OCI-LY7 (cell line): ENCODE measurements around the gene CASQ2. TPM values are rescaled to one million over a fixed set of nuclear protein-coding genes. Genes with fewer than 3 reads are reported as not detected.

Experiments
- BruUV-seq: library from RNA; stranded (reverse); fragments of 400-500 nt; replicated peaks from 2 replicates; lab custom pipeline; 2021; lab: Mats Ljungman, UMichigan
- CTCF ChIA-PET: fragments of 300-600 bp; sonication (Branson Sonifier 250); formaldehyde crosslinking; loops from one replicate; lab custom pipeline; 2022; ENCODE audit warnings: antibody characterized with exemption; ENCODE audit not compliant: unreplicated experiment; lab: Charles Lee
- POLR2A ChIA-PET: fragments of 300-600 bp; sonication (Branson Sonifier 250); formaldehyde crosslinking; loops from one replicate; lab custom pipeline; 2022; ENCODE audit warnings: antibody characterized with exemption; lab: Charles Lee
- DNase-seq: peaks from one replicate; pipeline ENCODE4 v3.0.0-alpha.2; 2015; ENCODE audit warnings: low spot score
- H2AFZ ChIP-seq: fragments of 200-600 bp; sonication (generic), shearing (Covaris generic); 2 replicates; pipeline ENCODE4 v1.6.1; 2014; ENCODE audit warnings: mild to moderate bottlenecking, antibody characterized with exemption, low read length, moderate library complexity
- H3K27ac ChIP-seq: fragments of 200-600 bp; sonication (generic); 2 replicates; pipeline ENCODE4 v1.5.1; 2014; ENCODE audit warnings: mixed run types, low read depth, mild to moderate bottlenecking, moderate library complexity, low read length, inconsistent platforms; ENCODE audit not compliant: poor library complexity, severe bottlenecking
- H3K36me3 ChIP-seq: fragments of 200-600 bp; sonication (generic); 2 replicates; pipeline ENCODE4 v1.6.1; 2014; ENCODE audit warnings: mild to moderate bottlenecking, antibody characterized with exemption, low read length, moderate library complexity, mixed read lengths; ENCODE audit not compliant: insufficient read depth
- H3K4me1 ChIP-seq: fragments of 200-600 bp; sonication (generic); 2 replicates; pipeline ENCODE4 v1.5.1; 2014; ENCODE audit warnings: mild to moderate bottlenecking, low read length; ENCODE audit not compliant: insufficient read depth, poor library complexity, severe bottlenecking
- H3K4me2 ChIP-seq: fragments of 200-600 bp; sonication (generic); 2 replicates; pipeline ENCODE4 v1.6.1; 2014; ENCODE audit warnings: mild to moderate bottlenecking, low read length
- H3K4me3 ChIP-seq: fragments of 200-600 bp; sonication (generic); 2 replicates; pipeline ENCODE4 v1.5.1; 2014; ENCODE audit warnings: mild to moderate bottlenecking, low read depth, low read length; ENCODE audit not compliant: poor library complexity, severe bottlenecking
- H3K79me2 ChIP-seq: fragments of 200-600 bp; sonication (generic); 2 replicates; pipeline ENCODE4 v1.6.1; 2016; ENCODE audit warnings: low read depth, mild to moderate bottlenecking, low read length, moderate library complexity, mixed read lengths; ENCODE audit not compliant: insufficient read depth
- H3K9me2 ChIP-seq: fragments of 200-600 bp; sonication (generic); 2 replicates; pipeline ENCODE4 v1.6.1; 2016; ENCODE audit warnings: mild to moderate bottlenecking, low read length, mixed read lengths; ENCODE audit not compliant: insufficient read depth
- H3K9me3 ChIP-seq: fragments of 200-600 bp; sonication (generic); 2 replicates; pipeline ENCODE4 v1.6.1; 2014; ENCODE audit warnings: mild to moderate bottlenecking, mixed run types, low read length, mixed read lengths
- H4K20me1 ChIP-seq: fragments of 200-600 bp; sonication (generic); 2 replicates; pipeline ENCODE4 v1.6.1; 2014; ENCODE audit warnings: mild to moderate bottlenecking, antibody characterized with exemption, low read length, moderate library complexity, mixed read lengths; ENCODE audit not compliant: insufficient read depth
- CTCF ChIP-seq: fragments of 200-600 bp; sonication (generic); conservative IDR thresholded peaks from 2 replicates; pipeline ENCODE4 v1.5.1; 2014; ENCODE audit warnings: mild to moderate bottlenecking, antibody characterized with exemption, low read length, moderate library complexity, mixed read lengths
- EZH2phosphoT487 ChIP-seq: fragments of 200-600 bp; sonication (generic); IDR thresholded peaks from 2 replicates; pipeline ENCODE4 v1.6.1; 2018; ENCODE audit warnings: low read depth, borderline replicate concordance, mild to moderate bottlenecking, mixed run types, antibody characterized with exemption, low read length, moderate library complexity, mixed read lengths
- intact Hi-C: fragments of 100-400 bp; cut with micrococcal nuclease; formaldehyde crosslinking; loops from one replicate; pipeline ENCODE4 v1.10.0; 2022; ENCODE audit not compliant: unreplicated experiment
- total RNA-seq, 2 experiments: library from RNA; depleted of rRNA in 1 of 2; stranded (reverse); fragments of >200 nt in 1 of 2; shearing (Covaris generic) in 1 of 2; gene quantifications; 2 replicates each; pipeline ENCODE4 v1.2.3, GENCODE V29; 2014 to 2022

CASQ2 gene
- total RNA-seq, 2 experiments from 2014 or later: not detected

- no peak for DNase-seq
- Histone ChIP-seq H3K27ac (no peak overlapping the region), H3K9me3 (no peaks in the 10 kb centered on the region), H3K4me2 (no peak overlapping the region), H3K4me1 (no peaks in the 10 kb centered on the region), H4K20me1 (no peaks in the 10 kb centered on the region), H3K4me3 (no peak overlapping the region), H3K9me2 (no peaks in the 10 kb centered on the region), H3K36me3 (no peaks in the 10 kb centered on the region), H2AFZ (no peak overlapping the region), H3K79me2 (no peaks in the 10 kb centered on the region)
- TF ChIP-seq CTCF (no peak), EZH2phosphoT487 (no peak)
- no TSS peak for BruUV-seq
- ChIA-PET CTCF (no interaction called here), POLR2A (no interaction called here)
- intact Hi-C loops: no loop called here
Measured at GRCh38 chr1:115767403-115767802, 1.1 kb downstream of the CASQ2 start.

- TF ChIP-seq CTCF (no peak), EZH2phosphoT487 (no peak)
- no peak for DNase-seq
- POLR2A ChIA-PET: no interaction called here
- no peaks in the 10 kb centered on the region for H3K36me3 ChIP-seq
- no peak overlapping the region for H3K4me3 ChIP-seq
- no peaks in the 10 kb centered on the region for H4K20me1 ChIP-seq
- no peaks in the 10 kb centered on the region for H3K9me2 ChIP-seq
- H3K4me1 ChIP-seq: no peaks in the 10 kb centered on the region
- no peaks in the 10 kb centered on the region for H3K79me2 ChIP-seq
- no peaks in the 10 kb centered on the region for H3K9me3 ChIP-seq
- H2AFZ ChIP-seq: no peak overlapping the region
- intact Hi-C loops: no loop called here
- H3K27ac ChIP-seq: no peak overlapping the region
- no TSS peak for BruUV-seq
- no peak overlapping the region for H3K4me2 ChIP-seq
- CTCF ChIA-PET: no interaction called here
Measured at GRCh38 chr1:115765091-115765490, 3.4 kb downstream of the CASQ2 start.

GRCh38 chr1:115764541-115764940 lies 4.0 kb downstream of the CASQ2 start:
- Histone ChIP-seq H2AFZ (no peak overlapping the region), H3K79me2 (no peaks in the 10 kb centered on the region), H3K4me3 (no peak overlapping the region), H3K4me1 (no peaks in the 10 kb centered on the region), H3K4me2 (no peak overlapping the region), H4K20me1 (no peaks in the 10 kb centered on the region), H3K9me3 (no peaks in the 10 kb centered on the region), H3K9me2 (no peaks in the 10 kb centered on the region), H3K27ac (no peak overlapping the region), H3K36me3 (no peaks in the 10 kb centered on the region)
- BruUV-seq: no TSS peak
- ChIA-PET CTCF (no interaction called here), POLR2A (no interaction called here)
- TF ChIP-seq EZH2phosphoT487 (no peak), CTCF (no peak)
- intact Hi-C loops: no loop called here
- no peak for DNase-seq
